Measurements from ENCODE around the gene ENOX2.

DNA sequence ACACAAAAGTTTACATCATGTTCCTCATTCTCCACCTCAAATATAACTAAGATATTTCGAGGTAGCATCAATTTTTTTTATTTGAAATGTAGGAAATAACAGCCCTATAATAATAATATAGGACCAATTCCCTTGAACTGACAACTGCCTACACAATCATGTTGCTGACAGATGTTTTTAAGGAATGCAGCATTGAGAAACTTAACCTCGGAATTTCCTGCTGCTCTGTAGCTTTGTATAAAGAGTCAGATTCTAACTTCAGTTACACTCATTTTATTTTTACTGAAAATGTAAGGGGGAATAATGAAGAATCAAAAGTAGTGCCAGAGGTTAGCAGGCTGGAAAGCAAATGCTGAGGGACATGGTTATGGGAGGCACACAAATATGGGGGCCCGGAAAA lies 265.4 kb downstream of the ENOX2 start:
- TF ChIP-seq, protein P1, sequence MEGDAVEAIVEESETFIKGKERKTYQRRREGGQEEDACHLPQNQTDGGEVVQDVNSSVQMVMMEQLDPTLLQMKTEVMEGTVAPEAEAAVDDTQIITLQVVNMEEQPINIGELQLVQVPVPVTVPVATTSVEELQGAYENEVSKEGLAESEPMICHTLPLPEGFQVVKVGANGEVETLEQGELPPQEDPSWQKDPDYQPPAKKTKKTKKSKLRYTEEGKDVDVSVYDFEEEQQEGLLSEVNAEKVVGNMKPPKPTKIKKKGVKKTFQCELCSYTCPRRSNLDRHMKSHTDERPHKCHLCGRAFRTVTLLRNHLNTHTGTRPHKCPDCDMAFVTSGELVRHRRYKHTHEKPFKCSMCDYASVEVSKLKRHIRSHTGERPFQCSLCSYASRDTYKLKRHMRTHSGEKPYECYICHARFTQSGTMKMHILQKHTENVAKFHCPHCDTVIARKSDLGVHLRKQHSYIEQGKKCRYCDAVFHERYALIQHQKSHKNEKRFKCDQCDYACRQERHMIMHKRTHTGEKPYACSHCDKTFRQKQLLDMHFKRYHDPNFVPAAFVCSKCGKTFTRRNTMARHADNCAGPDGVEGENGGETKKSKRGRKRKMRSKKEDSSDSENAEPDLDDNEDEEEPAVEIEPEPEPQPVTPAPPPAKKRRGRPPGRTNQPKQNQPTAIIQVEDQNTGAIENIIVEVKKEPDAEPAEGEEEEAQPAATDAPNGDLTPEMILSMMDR (IDR thresholded peaks at IDR 0.05; ENCODE audit: poor library complexity, severe bottlenecking) = no peak
- TF ChIP-seq MXI1 (conservative IDR thresholded peaks at IDR 0.05; ENCODE audit: poor library complexity, severe bottlenecking) = no peak
- TF ChIP-seq TAF1 (IDR thresholded peaks at IDR 0.05; ENCODE audit: low read depth) = no peak
- TF ChIP-seq POLR2AphosphoS5 (IDR thresholded peaks at IDR 0.05) = no peak
- TF ChIP-seq, protein P2, sequence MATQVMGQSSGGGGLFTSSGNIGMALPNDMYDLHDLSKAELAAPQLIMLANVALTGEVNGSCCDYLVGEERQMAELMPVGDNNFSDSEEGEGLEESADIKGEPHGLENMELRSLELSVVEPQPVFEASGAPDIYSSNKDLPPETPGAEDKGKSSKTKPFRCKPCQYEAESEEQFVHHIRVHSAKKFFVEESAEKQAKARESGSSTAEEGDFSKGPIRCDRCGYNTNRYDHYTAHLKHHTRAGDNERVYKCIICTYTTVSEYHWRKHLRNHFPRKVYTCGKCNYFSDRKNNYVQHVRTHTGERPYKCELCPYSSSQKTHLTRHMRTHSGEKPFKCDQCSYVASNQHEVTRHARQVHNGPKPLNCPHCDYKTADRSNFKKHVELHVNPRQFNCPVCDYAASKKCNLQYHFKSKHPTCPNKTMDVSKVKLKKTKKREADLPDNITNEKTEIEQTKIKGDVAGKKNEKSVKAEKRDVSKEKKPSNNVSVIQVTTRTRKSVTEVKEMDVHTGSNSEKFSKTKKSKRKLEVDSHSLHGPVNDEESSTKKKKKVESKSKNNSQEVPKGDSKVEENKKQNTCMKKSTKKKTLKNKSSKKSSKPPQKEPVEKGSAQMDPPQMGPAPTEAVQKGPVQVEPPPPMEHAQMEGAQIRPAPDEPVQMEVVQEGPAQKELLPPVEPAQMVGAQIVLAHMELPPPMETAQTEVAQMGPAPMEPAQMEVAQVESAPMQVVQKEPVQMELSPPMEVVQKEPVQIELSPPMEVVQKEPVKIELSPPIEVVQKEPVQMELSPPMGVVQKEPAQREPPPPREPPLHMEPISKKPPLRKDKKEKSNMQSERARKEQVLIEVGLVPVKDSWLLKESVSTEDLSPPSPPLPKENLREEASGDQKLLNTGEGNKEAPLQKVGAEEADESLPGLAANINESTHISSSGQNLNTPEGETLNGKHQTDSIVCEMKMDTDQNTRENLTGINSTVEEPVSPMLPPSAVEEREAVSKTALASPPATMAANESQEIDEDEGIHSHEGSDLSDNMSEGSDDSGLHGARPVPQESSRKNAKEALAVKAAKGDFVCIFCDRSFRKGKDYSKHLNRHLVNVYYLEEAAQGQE (IDR thresholded peaks at IDR 0.05; ENCODE audit: borderline replicate concordance) = no peak
- no peak for TF ChIP-seq RAD21 (conservative IDR thresholded peaks at IDR 0.05)
- TF ChIP-seq EZH2 (IDR thresholded peaks at IDR 0.05; ENCODE audit: borderline replicate concordance, insufficient read depth, low read length, poor library complexity, severe bottlenecking) = no peak
- no peak for TF ChIP-seq EP300 (conservative IDR thresholded peaks at IDR 0.05; ENCODE audit: poor library complexity, severe bottlenecking)
- TF ChIP-seq SMC3 (conservative IDR thresholded peaks at IDR 0.05; ENCODE audit: poor library complexity) = no peak

Data from neural cell (in vitro differentiated cells).